Left colon (tissue), 2 donors: ENCODE data around the gene SYT13. TPM values are rescaled to one million over a fixed set of nuclear protein-coding genes. Genes with fewer than 3 reads are reported as not detected.
"Not testable (repeated sequence)": the region's sequence is repeated elsewhere in the genome, so short reads cannot be mapped to it uniquely, and the experiment has no call there.

Experiments
- ATAC-seq: fragments of 200-7000 bp; cut with Tn5 transposase; one replicate; pipeline ENCODE4 v1.9.1; 2020; ENCODE audit warnings: mild to moderate bottlenecking, moderate library complexity
- DNase-seq, 2 donors: peaks; one replicate each; pipeline ENCODE4 v3.0.0-alpha.2; 2020
- intact Hi-C, 2 donors: fragments of 100-400 bp; cut with DNase I in 1 of 2; cut with micrococcal nuclease in 1 of 2; formaldehyde crosslinking; loops; one replicate each; pipeline versions ENCODE4 v1.11.2 to v1.14.0; 2022; cut with DNase I, micrococcal nuclease
- total RNA-seq, 2 donors: library from RNA; stranded (reverse); fragmentation: NEBNext Ultra II Directional; extraction: Animal tissue kit (Norgen Biotek cat#: 25700); gene quantifications; one replicate each; pipeline ENCODE4 v1.2.1, GENCODE V29; 2021
- donor health status: DM: no; HTN: no; CAD: no.
- donor health status: DM: yes; HTN: yes; CAD: no.

The SYT13 gene
- total RNA-seq, 2 donors from 2014 or later = 22.4 to 23.0 TPM

- ATAC-seq (no peak), DNase-seq (no peak)
- intact Hi-C loops = no loop called here
Measured at GRCh38 chr11:45260071-45260470, 26.1 kb downstream of the SYT13 start.

- DNase-seq (peak; percentile 38 to 80), ATAC-seq (peak; percentile 90)
- intact Hi-C loops = no loop called here
Measured at GRCh38 chr11:45259592-45259991, 26.5 kb downstream of the SYT13 start.

- DNase-seq = no peak
- no peak for ATAC-seq
- intact Hi-C loops = no loop called here
Measured at GRCh38 chr11:45258982-45259530, 27.1 kb downstream of the SYT13 start.

- ATAC-seq (no peak), DNase-seq (no peak)
- intact Hi-C loops = no loop called here
Measured at GRCh38 chr11:45254070-45254469, 32.1 kb downstream of the SYT13 start.

GRCh38 chr11:45253640-45254039, 32.5 kb downstream of the SYT13 start:
- DNase-seq (no peak), ATAC-seq (no peak)
- intact Hi-C loops = no loop called here

GRCh38 chr11:45252877-45253276, 33.3 kb downstream of the SYT13 start:
- ATAC-seq = no peak
- intact Hi-C loops = no loop called here

GRCh38 chr11:45252134-45252856, 33.8 kb downstream of the SYT13 start:
- peak; percentile 67 to 85 for DNase-seq
- peak; percentile 99 for ATAC-seq
- intact Hi-C loops = no loop called here

More at GRCh38 chr11:45252877-45253276, 33.3 kb downstream of the SYT13 start:
- DNase-seq = no peak

- intact Hi-C loops = no loop called here
- no peak for ATAC-seq
Measured at GRCh38 chr11:45250035-45250718, 36.0 kb downstream of the SYT13 start.

GRCh38 chr11:45249372-45249771, 36.8 kb downstream of the SYT13 start:
- intact Hi-C loops, ATAC-seq, DNase-seq: not testable (repeated sequence)

More at GRCh38 chr11:45250035-45250718, 36.0 kb downstream of the SYT13 start:
- DNase-seq = no peak

- intact Hi-C loops = no loop called here
- ATAC-seq = no peak
- DNase-seq = no peak
Measured at GRCh38 chr11:45248501-45249011, 37.6 kb downstream of the SYT13 start.

GRCh38 chr11:45247433-45247832, 38.7 kb downstream of the SYT13 start:
- intact Hi-C loops = no loop called here
- no peak for DNase-seq
- ATAC-seq = no peak

- DNase-seq (no peak), ATAC-seq (no peak)
- intact Hi-C loops = no loop called here
Measured at GRCh38 chr11:45246241-45246640, 39.9 kb downstream of the SYT13 start.

GRCh38 chr11:45245218-45246045, 40.7 kb downstream of the SYT13 start:
- no peak for DNase-seq
- peak; percentile 42 for ATAC-seq
- intact Hi-C loops = no loop called here

GRCh38 chr11:45243967-45244366, 42.2 kb downstream of the SYT13 start:
- ATAC-seq (no peak), DNase-seq (no peak)
- intact Hi-C loops = no loop called here

GRCh38 chr11:45239733-45240132, 46.4 kb downstream of the SYT13 start:
- DNase-seq (no peak), ATAC-seq (no peak)
- intact Hi-C loops = no loop called here

GRCh38 chr11:45238724-45239123, 47.4 kb downstream of the SYT13 start:
- intact Hi-C loops = no loop called here
- DNase-seq (no peak), ATAC-seq (no peak)

GRCh38 chr11:45237711-45238315, 48.3 kb downstream of the SYT13 start:
- no peak for ATAC-seq
- intact Hi-C loops = no loop called here
- no peak for DNase-seq

- no peak for DNase-seq
- intact Hi-C loops = no loop called here
Measured at GRCh38 chr11:45234306-45235006, 51.7 kb downstream of the SYT13 start.

More at GRCh38 chr11:45234306-45235006, 51.7 kb downstream of the SYT13 start:
- no peak for ATAC-seq
